Sigmoid colon (tissue), 4 donors: ENCODE data around the gene SAP30BP.

Experiments used
- EP300 ChIP-seq, 4 donors: sonication (generic); formaldehyde crosslinking; IDR thresholded peaks; one replicate each; pipeline ENCODE4 v1.6.1; 2017; ENCODE audit warnings: antibody characterized with exemption in 4 of 4
- POLR2A ChIP-seq, 2 donors: fragments of 450-650 bp; IDR thresholded peaks; one replicate each; pipeline ENCODE4 v1.6.1; 2016; ENCODE audit warnings: antibody characterized with exemption in 2 of 2, mild to moderate bottlenecking in 2 of 2, moderate library complexity in 2 of 2
- POLR2AphosphoS5 ChIP-seq, 4 donors: sonication (generic); formaldehyde crosslinking; IDR thresholded peaks; one replicate each; pipeline ENCODE4 v1.6.1; 2017; ENCODE audit warnings: antibody characterized with exemption in 4 of 4
- TF ChIP-seq, protein P1 (sequence below), 4 experiments: fragments of 450-650 bp in 3 of 4; fragments of 200-600 bp in 1 of 4; IDR thresholded peaks; one replicate each; pipeline ENCODE4 v1.5.1; 2016 to 2019; ENCODE audit warnings: antibody characterized with exemption in 4 of 4, mild to moderate bottlenecking in 3 of 4, moderate library complexity in 2 of 4

- TF ChIP-seq, protein P1, sequence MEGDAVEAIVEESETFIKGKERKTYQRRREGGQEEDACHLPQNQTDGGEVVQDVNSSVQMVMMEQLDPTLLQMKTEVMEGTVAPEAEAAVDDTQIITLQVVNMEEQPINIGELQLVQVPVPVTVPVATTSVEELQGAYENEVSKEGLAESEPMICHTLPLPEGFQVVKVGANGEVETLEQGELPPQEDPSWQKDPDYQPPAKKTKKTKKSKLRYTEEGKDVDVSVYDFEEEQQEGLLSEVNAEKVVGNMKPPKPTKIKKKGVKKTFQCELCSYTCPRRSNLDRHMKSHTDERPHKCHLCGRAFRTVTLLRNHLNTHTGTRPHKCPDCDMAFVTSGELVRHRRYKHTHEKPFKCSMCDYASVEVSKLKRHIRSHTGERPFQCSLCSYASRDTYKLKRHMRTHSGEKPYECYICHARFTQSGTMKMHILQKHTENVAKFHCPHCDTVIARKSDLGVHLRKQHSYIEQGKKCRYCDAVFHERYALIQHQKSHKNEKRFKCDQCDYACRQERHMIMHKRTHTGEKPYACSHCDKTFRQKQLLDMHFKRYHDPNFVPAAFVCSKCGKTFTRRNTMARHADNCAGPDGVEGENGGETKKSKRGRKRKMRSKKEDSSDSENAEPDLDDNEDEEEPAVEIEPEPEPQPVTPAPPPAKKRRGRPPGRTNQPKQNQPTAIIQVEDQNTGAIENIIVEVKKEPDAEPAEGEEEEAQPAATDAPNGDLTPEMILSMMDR (IDR thresholded peaks at IDR 0.05) = no peak
- no peak for TF ChIP-seq POLR2A (IDR thresholded peaks at IDR 0.05)
- TF ChIP-seq POLR2AphosphoS5 (IDR thresholded peaks at IDR 0.05) = no peak
- no peak for TF ChIP-seq EP300 (IDR thresholded peaks at IDR 0.05)
Observed at GRCh38 chr17:75733471-75733870, 66.3 kb downstream of the SAP30BP start.
